Sigmoid colon (tissue), 7 donors: ENCODE results near the gene RNF224. TPM values are rescaled to one million over a fixed set of nuclear protein-coding genes. Genes with fewer than 3 reads are reported as not detected.

Experiments used
- polyA plus RNA-seq, 3 donors: library from polyadenylated mRNA; stranded (reverse); fragments of 200-250 nt; gene quantifications; one replicate each; pipeline ENCODE4 v1.2.3, GENCODE V29; 2013
- total RNA-seq, 4 donors: library from RNA; depleted of rRNA; stranded (reverse); fragments of >200 nt; gene quantifications; one replicate each; pipeline ENCODE4 v1.1.0, GENCODE V29; 2016
- donor health status: healthy with polysubstance abuse.
- donor health status: Bipolar disorder and iron deficiency.
- donor health status: healthy.

RNF224 gene
- total and polyA plus RNA-seq, 7 donors, result 0.04 TPM; not detected in 6

Other genes starting within 250 kb of the RNF224 start
Only the 30 nearest of the 32 such genes appear.
- gene PAXX, start 235.1 kb upstream of the RNF224 start, total RNA-seq, result 10 to 100 TPM; 28.0 to 38.0 (median 36.2) TPM
- 10 to 100 TPM; 28.4 to 80.9 (median 40.8) TPM for gene PAXX, start 235.1 kb upstream of the RNF224 start, polyA plus RNA-seq
- 1 to 10 TPM in 1 of 4 donors, not detected in 3; 1.4 TPM for gene CLIC3, start 230.9 kb upstream of the RNF224 start, total RNA-seq
- 1 to 10 TPM in 1 of 3 donors, not detected in 2; 4.7 TPM for gene CLIC3, start 230.9 kb upstream of the RNF224 start, polyA plus RNA-seq
- 10 to 100 TPM in 3 of 4 donors, 1 to 10 TPM in 1; 9.2 to 19.7 (median 13.2) TPM for gene ABCA2, start 199.3 kb upstream of the RNF224 start, total RNA-seq
- 10 to 100 TPM in 1 of 3 donors, 1 to 10 TPM in 2; 6.0 to 28.6 (median 9.0) TPM for gene ABCA2, start 199.3 kb upstream of the RNF224 start, polyA plus RNA-seq
- gene FUT7, start 195.4 kb upstream of the RNF224 start, total RNA-seq, result 1 to 10 TPM in 1 of 4 donors, under 1 TPM in 2, not detected in 1; 0.36 to 1.3 (median 0.41) TPM
- gene FUT7, start 195.4 kb upstream of the RNF224 start, polyA plus RNA-seq, result 1 to 10 TPM in 1 of 3 donors, not detected in 2; 1.3 TPM
- gene NPDC1, start 181.3 kb upstream of the RNF224 start, total RNA-seq, result 100 to 1,000 TPM in 1 of 4 donors, 10 to 100 TPM in 3; 21.4 to 101 (median 42.4) TPM
- 100 to 1,000 TPM in 1 of 3 donors, 10 to 100 TPM in 2; 47.9 to 118 (median 91.9) TPM for gene NPDC1, start 181.3 kb upstream of the RNF224 start, polyA plus RNA-seq
- 1 to 10 TPM in 3 of 4 donors, not detected in 1; 1.2 to 2.2 (median 2.1) TPM for gene ENTPD2, start 173.4 kb upstream of the RNF224 start, total RNA-seq
- 1 to 10 TPM in 2 of 3 donors, under 1 TPM in 1; 0.92 to 6.4 (median 3.0) TPM for gene ENTPD2, start 173.4 kb upstream of the RNF224 start, polyA plus RNA-seq
- gene SAPCD2, start 156.9 kb upstream of the RNF224 start, total RNA-seq, result under 1 TPM in 1 of 4 donors, not detected in 3; 0.81 TPM
- gene SAPCD2, start 156.9 kb upstream of the RNF224 start, polyA plus RNA-seq, result 10 to 100 TPM in 1 of 3 donors, 1 to 10 TPM in 2; 3.6 to 16.4 (median 3.7) TPM
- 1 to 10 TPM; 2.9 to 9.1 (median 4.8) TPM for gene UAP1L1, start 150.0 kb upstream of the RNF224 start, total RNA-seq
- 1 to 10 TPM; 4.2 to 9.6 (median 6.0) TPM for gene UAP1L1, start 150.0 kb upstream of the RNF224 start, polyA plus RNA-seq
- 10 to 100 TPM; 27.8 to 34.9 (median 28.7) TPM for gene MAN1B1, start 140.5 kb upstream of the RNF224 start, total RNA-seq
- 10 to 100 TPM; 12.0 to 52.0 (median 14.1) TPM for gene MAN1B1, start 140.5 kb upstream of the RNF224 start, polyA plus RNA-seq
- gene DPP7, start 112.8 kb upstream of the RNF224 start, total RNA-seq, result 100 to 1,000 TPM in 2 of 4 donors, 10 to 100 TPM in 2; 88.5 to 140 (median 111) TPM
- gene DPP7, start 112.8 kb upstream of the RNF224 start, polyA plus RNA-seq, result 100 to 1,000 TPM in 1 of 3 donors, 10 to 100 TPM in 2; 26.6 to 158 (median 36.6) TPM
- gene GRIN1, start 88.3 kb upstream of the RNF224 start, total RNA-seq, result 1 to 10 TPM in 1 of 4 donors, under 1 TPM in 3; 0.16 to 1.1 (median 0.38) TPM
- under 1 TPM in 1 of 3 donors, not detected in 2; 0.69 TPM for gene GRIN1, start 88.3 kb upstream of the RNF224 start, polyA plus RNA-seq
- under 1 TPM in 1 of 4 donors, not detected in 3; 0.68 TPM for gene LRRC26, start 57.5 kb upstream of the RNF224 start, total RNA-seq
- gene LRRC26, start 57.5 kb upstream of the RNF224 start, polyA plus RNA-seq, result 1 to 10 TPM; 1.2 to 6.3 (median 1.4) TPM
- gene TMEM210, start 55.4 kb upstream of the RNF224 start, total RNA-seq, result not detected
- under 1 TPM in 1 of 3 donors, not detected in 2; 0.12 TPM for gene TMEM210, start 55.4 kb upstream of the RNF224 start, polyA plus RNA-seq
- 10 to 100 TPM; 21.0 to 27.4 (median 24.6) TPM for gene ANAPC2, start 38.9 kb upstream of the RNF224 start, total RNA-seq
- gene ANAPC2, start 38.9 kb upstream of the RNF224 start, polyA plus RNA-seq, result 10 to 100 TPM; 12.5 to 49.3 (median 13.2) TPM
- 100 to 1,000 TPM in 1 of 4 donors, 10 to 100 TPM in 3; 39.6 to 122 (median 76.3) TPM for gene SSNA1, start 38.8 kb upstream of the RNF224 start, total RNA-seq
- 100 to 1,000 TPM in 2 of 3 donors, 10 to 100 TPM in 1; 93.2 to 112 (median 105) TPM for gene SSNA1, start 38.8 kb upstream of the RNF224 start, polyA plus RNA-seq
- 1 to 10 TPM; 3.0 to 4.6 (median 3.8) TPM for gene TPRN, start 26.8 kb upstream of the RNF224 start, total RNA-seq
- gene TPRN, start 26.8 kb upstream of the RNF224 start, polyA plus RNA-seq, result 10 to 100 TPM; 64.9 to 80.5 (median 78.1) TPM
- gene TMEM203, start 21.9 kb upstream of the RNF224 start, total RNA-seq, result 10 to 100 TPM; 24.8 to 33.4 (median 29.1) TPM
- 10 to 100 TPM; 27.5 to 42.0 (median 38.4) TPM for gene TMEM203, start 21.9 kb upstream of the RNF224 start, polyA plus RNA-seq
- 10 to 100 TPM in 1 of 4 donors, 1 to 10 TPM in 3; 3.8 to 12.7 (median 5.1) TPM for gene NDOR1, start 21.8 kb upstream of the RNF224 start, total RNA-seq
- 10 to 100 TPM in 1 of 3 donors, 1 to 10 TPM in 2; 5.4 to 20.2 (median 6.0) TPM for gene NDOR1, start 21.8 kb upstream of the RNF224 start, polyA plus RNA-seq
- gene RNF208, start 5.3 kb upstream of the RNF224 start, total RNA-seq, result 1 to 10 TPM in 2 of 4 donors, under 1 TPM in 1, not detected in 1; 0.54 to 1.9 (median 1.1) TPM
- gene RNF208, start 5.3 kb upstream of the RNF224 start, polyA plus RNA-seq, result 1 to 10 TPM; 4.8 to 8.8 (median 5.5) TPM
- gene CYSRT1, start 2.3 kb upstream of the RNF224 start, total RNA-seq, result under 1 TPM in 1 of 4 donors, not detected in 3; 0.33 TPM
- gene CYSRT1, start 2.3 kb upstream of the RNF224 start, polyA plus RNA-seq, result 1 to 10 TPM in 1 of 3 donors, under 1 TPM in 1, not detected in 1; 0.54 to 1.2 TPM
- not detected for gene SLC34A3, start 3.4 kb downstream of the RNF224 start, total RNA-seq
- not detected for gene SLC34A3, start 3.4 kb downstream of the RNF224 start, polyA plus RNA-seq
- 100 to 1,000 TPM; 141 to 196 (median 164) TPM for gene TUBB4B, start 13.8 kb downstream of the RNF224 start, total RNA-seq
- gene TUBB4B, start 13.8 kb downstream of the RNF224 start, polyA plus RNA-seq, result 100 to 1,000 TPM; 292 to 505 (median 444) TPM
- gene STPG3, start 23.8 kb downstream of the RNF224 start, total RNA-seq, result not detected
- not detected for gene STPG3, start 23.8 kb downstream of the RNF224 start, polyA plus RNA-seq
- 10 to 100 TPM; 24.7 to 36.5 (median 33.2) TPM for gene NELFB, start 27.8 kb downstream of the RNF224 start, total RNA-seq
- 10 to 100 TPM; 41.6 to 70.5 (median 45.0) TPM for gene NELFB, start 27.8 kb downstream of the RNF224 start, polyA plus RNA-seq
- gene TOR4A, start 50.2 kb downstream of the RNF224 start, total RNA-seq, result 1 to 10 TPM; 3.8 to 4.3 (median 3.9) TPM
- gene TOR4A, start 50.2 kb downstream of the RNF224 start, polyA plus RNA-seq, result 10 to 100 TPM in 1 of 3 donors, 1 to 10 TPM in 2; 5.1 to 33.0 (median 6.6) TPM
- 1 to 10 TPM in 3 of 4 donors, not detected in 1; 1.8 to 2.9 (median 2.8) TPM for gene NRARP, start 74.8 kb downstream of the RNF224 start, total RNA-seq
- 10 to 100 TPM; 20.4 to 24.7 (median 24.0) TPM for gene NRARP, start 74.8 kb downstream of the RNF224 start, polyA plus RNA-seq
- gene EXD3, start 195.7 kb downstream of the RNF224 start, total RNA-seq, result 10 to 100 TPM in 2 of 4 donors, 1 to 10 TPM in 2; 8.9 to 25.5 (median 11.8) TPM
- 10 to 100 TPM; 18.0 to 29.7 (median 26.6) TPM for gene EXD3, start 195.7 kb downstream of the RNF224 start, polyA plus RNA-seq
- 1 to 10 TPM; 1.4 to 3.3 (median 2.9) TPM for gene NOXA1, start 195.9 kb downstream of the RNF224 start, total RNA-seq
- 10 to 100 TPM; 15.0 to 16.4 (median 15.4) TPM for gene NOXA1, start 195.9 kb downstream of the RNF224 start, polyA plus RNA-seq
- under 1 TPM in 1 of 4 donors, not detected in 3; 0.71 TPM for gene ENTPD8, start 213.9 kb downstream of the RNF224 start, total RNA-seq
- gene ENTPD8, start 213.9 kb downstream of the RNF224 start, polyA plus RNA-seq, result 10 to 100 TPM; 32.4 to 65.3 (median 44.4) TPM
- gene NSMF, start 231.8 kb downstream of the RNF224 start, total RNA-seq, result 10 to 100 TPM; 21.8 to 33.8 (median 27.4) TPM
- gene NSMF, start 231.8 kb downstream of the RNF224 start, polyA plus RNA-seq, result 10 to 100 TPM; 24.0 to 50.4 (median 42.4) TPM